ENCODE measurements around the gene RAC2. TPM values are rescaled to one million over a fixed set of nuclear protein-coding genes. Genes with fewer than 3 reads are reported as not detected.

Gene RAC2
- total RNA-seq, 1 donor from 2014 or later = 11.5 TPM

GRCh38 chr22:37179622-37180420 lies 64.2 kb downstream of the RAC2 start:
- H3K4me3 ChIP-seq = no peak overlapping the region
- H3K9me3 ChIP-seq = no peaks in the 10 kb centered on the region
- intact Hi-C loops (cut with DNase I) = no loop called here
- H3K4me1 ChIP-seq = peaks cover 13 to 15% of the 10 kb centered on the region in 2 donors
- H3K27ac ChIP-seq = no peak overlapping the region
- DNase-seq (ENCODE audit: low spot score in 2 of 2) = no peak
- H3K27me3 ChIP-seq = no peaks in the 10 kb centered on the region
- peaks cover 0 to 5% of the 10 kb centered on the region in 2 donors for H3K36me3 ChIP-seq
- no peak for TF ChIP-seq CTCF (IDR thresholded peaks at IDR 0.05)

- no peaks in the 10 kb centered on the region for H3K9me3 ChIP-seq
- H3K27me3 ChIP-seq = no peaks in the 10 kb centered on the region
- intact Hi-C loops (cut with DNase I) = no loop called here
- H3K4me1 ChIP-seq = peaks cover 13 to 15% of the 10 kb centered on the region in 2 donors
- H3K4me3 ChIP-seq = no peak overlapping the region
- H3K36me3 ChIP-seq = peaks cover 0 to 5% of the 10 kb centered on the region in 2 donors
- DNase-seq (ENCODE audit: low spot score in 2 of 2) = no peak
- TF ChIP-seq CTCF (IDR thresholded peaks at IDR 0.05) = no peak
- no peak overlapping the region for H3K27ac ChIP-seq
Measured at GRCh38 chr22:37179126-37179470, 65.0 kb downstream of the RAC2 start.

GRCh38 chr22:37178350-37179125 lies 65.5 kb downstream of the RAC2 start:
- no peak for TF ChIP-seq CTCF (IDR thresholded peaks at IDR 0.05)
- intact Hi-C loops (cut with DNase I) = no loop called here
- H3K27me3 ChIP-seq = no peaks in the 10 kb centered on the region
- H3K4me3 ChIP-seq = no peak overlapping the region
- peaks cover 0 to 5% of the 10 kb centered on the region in 2 donors for H3K36me3 ChIP-seq
- H3K27ac ChIP-seq = no peak overlapping the region
- no peaks in the 10 kb centered on the region for H3K9me3 ChIP-seq
- peaks cover 13 to 15% of the 10 kb centered on the region in 2 donors for H3K4me1 ChIP-seq
- no peak for DNase-seq (ENCODE audit: low spot score in 2 of 2)

GRCh38 chr22:37177755-37178154 lies 66.3 kb downstream of the RAC2 start:
- Histone ChIP-seq H3K27me3 (no peaks in the 10 kb centered on the region), H3K27ac (no peak overlapping the region), H3K36me3 (peaks cover 0 to 5% of the 10 kb centered on the region in 2 donors), H3K9me3 (no peaks in the 10 kb centered on the region), H3K4me1 (peaks cover 13 to 15% of the 10 kb centered on the region in 2 donors), H3K4me3 (no peak overlapping the region)
- intact Hi-C loops (cut with DNase I) = no loop called here
- DNase-seq (ENCODE audit: low spot score in 2 of 2) = no peak
- TF ChIP-seq CTCF (IDR thresholded peaks at IDR 0.05) = no peak

- Histone ChIP-seq H3K27ac (peak overlapping the region in 1 of 2 donors; percentile 49), H3K4me1 (peaks cover 13 to 15% of the 10 kb centered on the region in 2 donors), H3K9me3 (no peaks in the 10 kb centered on the region), H3K36me3 (peaks cover 0 to 3% of the 10 kb centered on the region in 2 donors), H3K4me3 (no peak overlapping the region), H3K27me3 (no peaks in the 10 kb centered on the region)
- intact Hi-C loops (cut with DNase I) = no loop called here
- no peak for TF ChIP-seq CTCF (IDR thresholded peaks at IDR 0.05)
- DNase-seq (ENCODE audit: low spot score in 2 of 2) = no peak
Measured at GRCh38 chr22:37177221-37177620, 66.8 kb downstream of the RAC2 start.
